ENCODE measurements around the gene TMEM151B.

TMEM151B gene

DNA sequence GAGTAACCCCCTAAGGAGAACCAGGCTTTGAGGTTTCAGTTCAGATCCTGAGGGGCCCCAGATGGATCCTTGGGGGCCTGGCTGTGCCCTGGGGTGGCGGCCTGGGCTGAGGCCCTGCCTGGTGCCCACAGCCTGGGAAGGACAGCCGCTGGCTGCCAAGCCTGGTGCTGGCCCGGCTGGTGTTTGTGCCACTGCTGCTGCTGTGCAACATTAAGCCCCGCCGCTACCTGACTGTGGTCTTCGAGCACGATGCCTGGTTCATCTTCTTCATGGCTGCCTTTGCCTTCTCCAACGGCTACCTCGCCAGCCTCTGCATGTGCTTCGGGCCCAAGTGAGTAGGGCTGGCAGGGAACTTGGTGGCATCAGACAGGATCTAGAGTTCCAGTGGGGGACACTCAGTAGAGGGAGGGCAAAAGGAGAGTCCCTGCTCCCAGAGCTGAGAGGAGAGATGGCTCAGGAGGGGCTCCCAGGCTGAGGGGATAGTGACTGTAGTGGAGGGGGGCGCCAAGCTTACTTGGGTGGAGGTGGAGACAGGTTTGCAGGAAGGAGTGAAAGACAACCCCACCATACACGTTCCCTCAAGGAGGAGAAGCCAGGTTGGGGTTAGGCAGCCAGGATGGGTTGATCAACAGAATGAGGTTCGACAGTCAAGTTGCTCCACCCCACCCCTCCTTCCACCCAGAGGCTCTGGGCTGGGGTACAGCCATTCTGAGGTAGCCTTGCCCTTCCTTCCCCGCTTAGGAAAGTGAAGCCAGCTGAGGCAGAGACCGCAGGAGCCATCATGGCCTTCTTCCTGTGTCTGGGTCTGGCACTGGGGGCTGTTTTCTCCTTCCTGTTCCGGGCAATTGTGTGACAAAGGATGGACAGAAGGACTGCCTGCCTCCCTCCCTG is 37.3 kb upstream of the TMEM151B start:
- no peak for DNase-seq (ENCODE audit: low read depth)

DNA sequence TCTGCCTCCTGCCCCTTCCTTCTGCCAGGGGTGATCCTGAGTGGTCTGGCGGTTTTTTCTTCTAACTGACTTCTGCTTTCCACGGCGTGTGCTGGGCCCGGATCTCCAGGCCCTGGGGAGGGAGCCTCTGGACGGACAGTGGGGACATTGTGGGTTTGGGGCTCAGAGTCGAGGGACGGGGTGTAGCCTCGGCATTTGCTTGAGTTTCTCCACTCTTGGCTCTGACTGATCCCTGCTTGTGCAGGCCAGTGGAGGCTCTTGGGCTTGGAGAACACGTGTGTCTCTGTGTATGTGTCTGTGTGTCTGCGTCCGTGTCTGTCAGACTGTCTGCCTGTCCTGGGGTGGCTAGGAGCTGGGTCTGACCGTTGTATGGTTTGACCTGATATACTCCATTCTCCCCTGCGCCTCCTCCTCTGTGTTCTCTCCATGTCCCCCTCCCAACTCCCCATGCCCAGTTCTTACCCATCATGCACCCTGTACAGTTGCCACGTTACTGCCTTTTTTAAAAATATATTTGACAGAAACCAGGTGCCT is 36.6 kb upstream of the TMEM151B start:
- no peak for DNase-seq (ENCODE audit: low read depth)

DNA sequence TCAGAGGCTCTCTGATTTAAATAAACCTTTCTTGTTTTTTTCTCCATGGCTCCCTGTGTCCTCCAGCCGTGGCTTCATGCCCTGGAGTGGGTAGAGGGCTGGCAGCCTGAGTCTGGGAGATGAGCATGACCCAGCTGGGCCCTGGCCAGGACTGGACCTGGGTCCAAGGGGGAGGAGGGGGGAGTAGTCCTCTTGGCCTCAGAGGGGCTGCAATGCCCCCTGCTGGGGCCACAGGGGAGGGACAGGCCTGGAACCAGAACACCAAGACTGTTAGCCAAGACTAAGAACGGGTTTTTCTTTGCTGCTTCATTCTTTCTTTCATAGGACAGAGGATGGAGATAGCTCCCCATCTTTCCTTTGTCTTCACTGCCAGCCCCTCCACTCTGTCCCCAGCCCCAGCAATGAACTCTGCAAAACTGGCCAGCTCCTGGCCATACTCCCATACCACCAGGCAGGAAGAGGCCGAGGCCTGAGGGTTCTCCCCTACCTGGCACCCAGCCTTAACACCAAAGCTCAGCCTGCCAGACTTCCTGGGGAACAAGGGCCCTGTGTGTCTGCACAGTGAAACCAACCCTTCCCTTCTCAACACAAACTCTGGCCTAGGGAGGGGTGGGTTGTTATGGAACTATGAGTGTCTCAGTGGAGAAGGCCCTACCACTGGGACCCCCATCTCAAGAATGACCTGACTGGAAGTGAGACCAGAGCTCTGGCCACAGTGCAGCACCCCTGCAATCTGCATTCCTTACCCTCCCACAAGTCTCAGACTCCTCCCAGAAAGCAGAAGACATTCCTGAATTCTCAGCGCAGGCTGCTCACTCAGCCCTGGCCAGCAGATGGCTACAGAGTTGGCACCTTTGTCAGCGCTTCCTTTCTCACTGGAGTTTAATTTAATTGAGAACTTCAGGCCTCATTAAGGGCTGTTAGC is 35.9 kb upstream of the TMEM151B start:
- DNase-seq (ENCODE audit: low read depth): no peak

DNA sequence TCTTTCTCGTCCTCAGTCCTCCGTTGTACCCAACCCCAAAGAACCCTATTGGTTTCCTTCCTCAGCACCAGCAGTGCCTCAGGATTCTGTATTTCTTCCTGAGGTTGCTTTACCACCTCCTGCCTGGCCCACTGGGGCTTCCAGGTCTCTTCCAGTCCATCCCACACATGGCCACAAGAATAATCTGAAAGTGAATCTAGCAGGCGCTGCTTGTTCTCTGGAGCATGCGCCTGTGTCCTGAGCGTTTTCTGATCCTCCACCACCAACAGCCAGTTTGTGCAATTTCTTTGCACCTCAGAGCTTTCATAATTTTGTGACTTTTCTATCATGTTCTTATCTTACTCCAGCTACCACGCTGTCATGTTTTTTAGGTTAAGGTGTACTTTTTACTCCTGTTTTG is 35.0 kb upstream of the TMEM151B start:
- no peak for DNase-seq (ENCODE audit: low read depth)

- no peak for DNase-seq (ENCODE audit: low read depth)
Measured at GRCh38 chr6:44235891-44236516, 34.2 kb upstream of the TMEM151B start.

- peak; percentile 96 for DNase-seq (ENCODE audit: low read depth)
Measured at GRCh38 chr6:44237021-44237812, 33.0 kb upstream of the TMEM151B start.

DNA sequence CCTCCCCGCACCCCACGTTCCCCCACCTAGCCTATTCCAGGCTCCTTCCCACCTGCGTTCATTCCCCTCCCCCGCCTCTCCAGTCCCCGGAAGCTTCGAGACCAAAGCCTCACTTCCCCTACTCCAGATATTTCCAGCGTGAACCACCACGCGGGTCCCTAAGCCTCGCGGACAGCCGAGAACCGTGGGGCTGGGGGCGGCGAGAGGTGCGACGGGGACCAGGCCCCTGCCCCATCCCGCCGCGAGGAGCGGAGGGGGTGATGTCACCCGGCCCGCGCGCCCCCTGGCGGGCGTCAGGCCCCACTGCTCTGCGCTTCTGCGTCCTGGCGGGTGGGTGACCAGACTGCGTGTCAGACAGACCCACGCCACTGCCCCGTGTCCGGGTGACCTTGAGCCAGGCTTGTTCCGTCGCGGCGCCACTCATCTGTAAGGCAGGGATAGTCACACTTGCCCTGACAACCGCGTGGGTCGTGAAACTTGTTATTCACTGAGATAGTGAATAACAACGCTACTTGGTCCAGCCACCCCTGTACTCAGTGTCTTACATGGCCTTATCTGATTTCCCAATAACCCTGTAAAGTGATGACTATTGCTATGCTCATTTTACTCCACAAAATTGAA is 32.3 kb upstream of the TMEM151B start:
- no peak for DNase-seq (ENCODE audit: low read depth)

DNA sequence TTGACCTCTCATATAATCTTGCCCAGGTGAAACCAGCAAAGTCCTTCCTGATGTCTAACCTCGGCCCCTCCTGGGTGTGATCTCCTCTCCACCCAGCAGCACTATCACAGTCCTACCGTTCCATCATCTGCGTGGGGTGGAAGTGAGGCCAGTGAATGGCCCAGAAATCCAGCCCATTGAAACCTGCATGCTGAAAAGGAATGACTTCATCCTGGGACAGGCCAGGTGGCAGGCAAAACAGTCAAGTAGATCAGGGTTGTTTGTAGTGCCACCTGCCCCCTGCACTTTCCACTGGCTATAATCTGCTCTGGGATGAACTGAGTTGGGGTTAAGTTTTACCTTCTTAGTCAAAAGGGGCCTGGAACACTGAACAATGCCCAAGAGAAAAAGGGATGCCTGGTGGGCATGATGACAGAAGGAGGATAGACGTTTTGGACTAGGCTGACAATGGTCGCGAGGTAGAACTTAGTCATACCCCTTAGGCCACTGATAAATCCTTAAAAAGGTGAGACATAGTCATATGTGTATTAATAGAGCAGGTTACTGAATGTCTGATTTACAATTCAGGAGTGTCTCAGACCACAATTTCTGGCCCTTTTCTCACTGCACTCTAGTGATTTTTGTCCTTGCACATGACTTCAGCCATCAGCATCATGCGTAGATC is 31.4 kb upstream of the TMEM151B start:
- no peak for DNase-seq (ENCODE audit: low read depth)

- no peak for DNase-seq (ENCODE audit: low read depth)
Measured at GRCh38 chr6:44243345-44243744, 26.9 kb upstream of the TMEM151B start.

GRCh38 chr6:44245391-44245911 is 24.8 kb upstream of the TMEM151B start:
- no peak for DNase-seq (ENCODE audit: low read depth)

GRCh38 chr6:44245912-44246662 is 24.2 kb upstream of the TMEM151B start:
- no peak for DNase-seq (ENCODE audit: low read depth)

- peak; percentile 92 for DNase-seq (ENCODE audit: low read depth)
Measured at GRCh38 chr6:44246663-44247337, 23.4 kb upstream of the TMEM151B start, which contains the start of gene HSP90AB1. HSP90AB1 (plus strand) TSS chr6:44247101; CDS start chr6:44248630, 1,529 bp downstream.

DNA sequence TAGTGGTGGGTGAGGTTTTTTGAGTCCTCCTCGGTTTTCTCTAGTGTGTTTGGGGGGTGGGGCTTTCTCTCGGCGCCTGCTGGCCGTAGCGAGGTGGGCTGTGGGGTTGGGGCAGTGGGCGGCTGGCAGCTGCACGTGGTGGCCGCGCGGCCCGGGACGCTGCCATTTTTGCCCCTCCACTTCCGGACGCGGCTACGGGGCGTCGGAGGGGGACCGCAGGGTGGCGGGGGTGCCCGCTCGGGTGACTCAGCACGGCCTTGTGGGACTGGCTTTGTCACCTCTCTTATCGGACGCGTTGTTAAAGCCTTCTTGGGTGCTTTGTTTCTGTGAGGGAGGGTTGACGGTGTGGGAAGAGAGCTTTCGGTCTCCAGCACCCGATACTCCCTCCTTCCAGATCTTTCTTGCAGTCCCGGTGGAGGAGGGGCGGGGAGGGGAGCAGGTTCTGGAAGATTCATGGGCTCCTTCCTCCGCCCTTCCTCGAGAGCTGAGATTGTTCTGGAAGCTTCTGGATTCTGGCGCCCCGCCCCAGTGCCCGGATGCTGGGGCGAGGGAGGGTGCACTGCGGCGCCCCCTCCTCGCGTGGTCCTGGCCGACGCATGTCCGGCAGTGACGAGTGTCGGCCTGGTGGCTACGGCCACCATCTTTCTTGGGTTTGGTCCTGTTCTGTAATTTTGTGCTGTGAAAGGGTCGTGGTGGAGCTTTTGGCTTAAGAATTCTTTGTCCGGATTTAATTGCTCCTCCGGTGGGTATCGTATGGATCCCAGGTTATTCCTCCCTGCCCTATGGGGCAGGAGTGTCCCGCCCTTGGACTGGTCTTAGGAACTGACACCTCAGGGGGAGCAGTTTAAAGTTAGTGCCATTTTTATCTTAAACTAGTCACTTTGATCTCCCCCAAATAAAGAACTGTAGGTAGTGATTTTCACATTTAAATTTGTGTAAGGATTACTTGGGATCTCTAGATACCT is 22.6 kb upstream of the TMEM151B start:
- no peak for DNase-seq (ENCODE audit: low read depth)

DNA sequence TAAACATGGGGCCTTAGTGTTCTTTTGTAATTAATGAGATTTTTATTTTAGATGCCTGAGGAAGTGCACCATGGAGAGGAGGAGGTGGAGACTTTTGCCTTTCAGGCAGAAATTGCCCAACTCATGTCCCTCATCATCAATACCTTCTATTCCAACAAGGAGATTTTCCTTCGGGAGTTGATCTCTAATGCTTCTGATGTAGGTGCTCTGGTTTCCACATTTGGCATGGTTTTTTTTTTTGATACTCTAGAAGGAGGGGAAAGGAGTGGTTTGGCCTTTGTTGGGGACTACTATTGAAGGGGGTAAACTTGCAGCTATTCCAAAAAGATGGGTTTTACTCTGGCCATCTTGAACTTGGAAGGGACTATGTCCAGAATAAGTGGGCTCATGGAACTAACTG is 21.7 kb upstream of the TMEM151B start:
- DNase-seq (ENCODE audit: low read depth): no peak

- no peak for DNase-seq (ENCODE audit: low read depth)
Measured at GRCh38 chr6:44249082-44249748, 21.0 kb upstream of the TMEM151B start.

DNA sequence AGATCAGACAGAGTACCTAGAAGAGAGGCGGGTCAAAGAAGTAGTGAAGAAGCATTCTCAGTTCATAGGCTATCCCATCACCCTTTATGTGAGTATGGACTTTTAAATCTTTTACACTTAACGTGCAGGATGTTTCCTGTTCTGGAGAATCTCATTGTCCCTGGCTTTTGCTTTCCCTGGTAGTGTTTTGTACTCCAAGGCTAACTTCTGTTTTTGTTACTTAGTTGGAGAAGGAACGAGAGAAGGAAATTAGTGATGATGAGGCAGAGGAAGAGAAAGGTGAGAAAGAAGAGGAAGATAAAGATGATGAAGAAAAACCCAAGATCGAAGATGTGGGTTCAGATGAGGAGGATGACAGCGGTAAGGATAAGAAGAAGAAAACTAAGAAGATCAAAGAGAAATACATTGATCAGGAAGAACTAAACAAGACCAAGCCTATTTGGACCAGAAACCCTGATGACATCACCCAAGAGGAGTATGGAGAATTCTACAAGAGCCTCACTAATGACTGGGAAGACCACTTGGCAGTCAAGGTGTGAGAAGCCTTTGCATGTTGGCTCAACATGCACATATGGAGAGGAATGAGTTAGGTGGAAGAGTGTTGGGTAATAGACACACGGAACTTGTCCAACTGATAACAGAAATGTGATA is 20.1 kb upstream of the TMEM151B start:
- DNase-seq (ENCODE audit: low read depth): no peak
